KOPT-K1 (cell line): ENCODE measurements around the gene GRK3.
"Not testable (repeated sequence)": the region's sequence is repeated elsewhere in the genome, so short reads cannot be mapped to it uniquely, and the experiment has no call there.

Experiments
- H3K27ac ChIP-seq: fragments of 200-600 bp; sonication (generic); 2 replicates; pipeline ENCODE4 v1.5.1; 2016; ENCODE audit warnings: antibody characterized with exemption, mild to moderate bottlenecking, low read depth, low read length; ENCODE audit not compliant: poor library complexity, severe bottlenecking
- H3K36me3 ChIP-seq: fragments of 200-600 bp; sonication (generic); 2 replicates; pipeline ENCODE4 v1.5.1; 2017; ENCODE audit warnings: antibody characterized with exemption, mild to moderate bottlenecking, low read length, moderate library complexity; ENCODE audit not compliant: insufficient read depth
- H3K9me3 ChIP-seq: fragments of 200-600 bp; sonication (generic); 2 replicates; pipeline ENCODE4 v1.5.1; 2017; ENCODE audit warnings: antibody characterized with exemption, low read length, mild to moderate bottlenecking; ENCODE audit not compliant: insufficient read depth, poor library complexity, severe bottlenecking

GRK3 gene

DNA sequence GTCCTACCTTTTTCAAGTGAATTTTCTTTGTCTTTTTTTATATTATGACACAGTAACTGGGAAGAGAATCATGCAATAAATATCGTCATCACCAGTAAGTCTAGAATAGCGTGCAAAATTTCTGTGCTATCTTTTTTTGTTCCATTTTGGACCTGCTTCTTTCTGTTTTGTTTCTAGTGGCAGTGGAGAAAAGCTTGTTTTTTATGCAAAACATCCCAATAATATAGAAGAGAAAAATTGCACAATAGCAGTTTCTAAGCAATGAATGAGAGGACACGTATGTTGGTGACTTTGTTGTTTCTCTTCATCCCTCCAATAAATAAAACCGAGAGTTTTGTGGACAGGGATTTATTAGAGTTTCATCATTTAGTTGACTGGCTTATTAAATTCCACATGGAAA lies 10.3 kb downstream of the GRK3 start:
- H3K9me3 ChIP-seq = no peaks in the 10 kb centered on the region
- peaks cover 64% of the 10 kb centered on the region for H3K36me3 ChIP-seq
- H3K27ac ChIP-seq = peak overlapping the region; percentile 30

DNA sequence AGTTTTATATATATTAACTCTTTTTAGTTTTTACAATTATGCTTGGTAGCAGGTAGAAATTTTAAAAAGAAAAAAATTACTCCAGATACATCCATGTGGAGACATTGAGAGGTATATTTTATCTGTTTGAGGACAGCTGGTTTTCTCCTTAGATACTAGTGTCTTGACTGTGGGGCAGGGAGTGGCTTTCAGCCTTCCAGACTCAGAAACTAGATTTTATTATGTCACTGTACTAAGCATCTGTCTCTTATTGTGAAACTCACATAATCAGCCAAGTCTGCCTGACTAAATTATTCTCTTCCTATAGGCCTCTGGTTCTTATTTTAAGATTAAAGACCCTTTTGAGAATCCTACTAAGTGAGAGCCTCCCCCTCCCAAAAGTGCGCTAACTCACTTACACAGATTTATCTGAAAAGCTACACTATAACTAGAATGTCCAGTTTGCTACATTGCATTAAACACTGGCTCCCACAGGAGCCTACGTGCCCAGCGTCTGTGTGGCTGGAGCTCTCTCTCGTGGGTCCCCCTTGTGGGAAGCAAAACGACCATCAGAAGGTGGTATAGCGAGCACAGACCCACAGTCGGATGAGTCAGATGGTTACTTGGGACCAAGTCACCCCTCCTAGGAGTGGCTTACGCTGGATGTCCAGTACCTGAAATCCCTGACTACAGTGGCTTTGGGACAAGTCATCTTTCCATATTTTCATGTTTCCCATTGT lies 11.4 kb downstream of the GRK3 start:
- peaks cover 58% of the 10 kb centered on the region for H3K36me3 ChIP-seq
- H3K9me3 ChIP-seq, H3K27ac ChIP-seq: not testable (repeated sequence)

DNA sequence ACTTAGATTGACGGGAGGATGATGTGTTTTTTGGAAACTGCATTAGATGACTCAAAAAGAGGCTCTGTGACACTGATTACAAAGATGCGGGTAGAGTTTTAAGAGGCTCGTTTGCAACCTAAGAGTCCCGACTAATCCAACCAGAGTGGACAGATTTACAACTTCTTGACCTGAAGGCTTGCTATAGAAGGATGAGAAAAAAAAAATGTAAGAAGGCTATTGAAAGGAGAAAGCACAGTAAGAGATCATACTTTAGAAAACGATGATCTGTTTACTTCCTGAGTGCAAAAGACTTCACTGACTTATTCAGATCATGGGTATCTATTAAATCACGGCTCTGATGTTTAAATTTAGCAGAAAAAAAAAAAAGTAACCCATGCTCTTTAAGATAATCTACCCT lies 17.0 kb downstream of the GRK3 start:
- H3K36me3 ChIP-seq = peaks cover 37% of the 10 kb centered on the region
- H3K9me3 ChIP-seq, H3K27ac ChIP-seq: not testable (repeated sequence)

DNA sequence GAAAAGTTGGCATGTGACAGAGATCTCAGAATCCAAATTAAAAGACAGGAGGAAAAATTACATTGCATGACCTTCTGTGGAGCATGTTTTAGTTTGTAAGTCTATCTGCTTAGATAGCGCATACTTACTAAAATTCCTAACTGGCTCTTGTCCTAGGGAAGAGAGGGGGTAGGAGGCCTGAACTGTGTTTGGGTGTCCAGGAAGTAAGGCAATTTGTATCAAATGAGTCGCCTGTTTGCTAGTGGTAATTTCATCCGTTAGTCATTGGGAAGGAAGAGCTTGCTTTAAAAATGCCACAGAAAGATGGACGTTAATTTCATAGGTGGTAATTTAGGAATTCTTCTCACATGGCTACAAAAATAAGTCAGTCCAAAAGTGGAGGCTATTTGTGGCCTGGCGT lies 18.5 kb downstream of the GRK3 start:
- H3K36me3 ChIP-seq = peaks cover 39% of the 10 kb centered on the region
- peaks cover 4% of the 10 kb centered on the region for H3K9me3 ChIP-seq
- peak overlapping the region; percentile 6 for H3K27ac ChIP-seq

DNA sequence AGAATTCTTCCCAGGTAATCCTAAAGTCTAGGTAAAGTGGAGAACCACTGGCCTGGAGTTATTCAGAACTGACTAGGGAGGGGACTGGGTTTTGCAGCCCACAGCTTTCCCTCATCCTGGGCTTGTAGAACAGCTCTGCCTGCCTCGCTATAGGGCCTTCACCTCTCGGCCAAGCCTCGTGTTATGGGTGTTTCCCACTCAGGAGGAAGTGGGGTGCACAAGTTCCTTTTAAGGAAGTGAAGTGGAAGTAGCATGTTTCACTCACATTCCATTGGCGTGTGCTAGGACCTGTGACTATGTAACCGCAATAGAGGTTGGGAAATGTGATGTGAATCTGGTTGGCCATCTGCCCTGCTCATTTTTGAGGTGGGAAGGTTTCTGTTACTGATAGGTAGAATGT lies 20.5 kb downstream of the GRK3 start:
- peaks cover 40% of the 10 kb centered on the region for H3K36me3 ChIP-seq
- H3K27ac ChIP-seq = not testable (repeated sequence)
- H3K9me3 ChIP-seq = peaks cover 24% of the 10 kb centered on the region

DNA sequence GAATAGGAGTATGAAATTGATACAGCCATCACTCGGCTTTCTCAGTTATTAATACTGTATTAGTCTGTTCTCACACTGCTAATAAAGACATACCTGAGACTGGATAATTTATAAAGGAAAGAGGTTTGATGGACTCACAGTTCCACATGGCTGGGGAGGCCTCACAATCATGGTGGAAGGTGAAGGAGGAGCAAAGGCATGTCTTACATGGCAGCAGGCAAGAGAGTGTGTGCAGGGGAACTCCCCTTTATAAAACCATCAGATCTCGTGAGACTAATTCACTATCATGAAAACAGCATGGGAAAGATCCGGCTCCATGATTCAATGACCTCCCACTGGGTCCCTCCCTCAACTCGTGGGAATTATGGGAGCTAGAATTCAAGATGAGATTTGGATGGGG lies 25.2 kb downstream of the GRK3 start:
- Histone ChIP-seq H3K9me3 (peaks cover 67% of the 10 kb centered on the region), H3K36me3 (peaks cover 81% of the 10 kb centered on the region)
- not testable (repeated sequence) for H3K27ac ChIP-seq

DNA sequence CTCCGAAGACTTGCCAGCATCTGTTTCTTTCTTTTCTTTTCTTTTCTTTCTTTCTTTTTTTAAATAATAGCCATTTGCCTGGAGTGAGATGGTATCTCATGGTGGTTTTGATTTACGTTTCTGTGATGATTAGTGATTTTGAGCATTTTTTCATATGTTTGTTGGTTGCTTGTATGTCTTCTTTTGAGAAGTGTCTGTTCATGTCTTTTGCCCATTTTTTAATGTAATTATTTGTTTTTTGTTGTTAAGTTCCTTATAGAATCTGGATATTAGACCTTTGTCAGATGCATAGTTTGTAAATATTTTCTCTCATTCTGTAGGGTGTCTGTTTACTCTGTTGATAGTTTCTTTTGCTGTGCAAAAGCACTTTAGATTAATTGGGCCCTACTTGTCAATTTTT lies 28.8 kb downstream of the GRK3 start:
- H3K27ac ChIP-seq = not testable (repeated sequence)
- peaks cover 67% of the 10 kb centered on the region for H3K9me3 ChIP-seq
- H3K36me3 ChIP-seq = peaks cover 93% of the 10 kb centered on the region

DNA sequence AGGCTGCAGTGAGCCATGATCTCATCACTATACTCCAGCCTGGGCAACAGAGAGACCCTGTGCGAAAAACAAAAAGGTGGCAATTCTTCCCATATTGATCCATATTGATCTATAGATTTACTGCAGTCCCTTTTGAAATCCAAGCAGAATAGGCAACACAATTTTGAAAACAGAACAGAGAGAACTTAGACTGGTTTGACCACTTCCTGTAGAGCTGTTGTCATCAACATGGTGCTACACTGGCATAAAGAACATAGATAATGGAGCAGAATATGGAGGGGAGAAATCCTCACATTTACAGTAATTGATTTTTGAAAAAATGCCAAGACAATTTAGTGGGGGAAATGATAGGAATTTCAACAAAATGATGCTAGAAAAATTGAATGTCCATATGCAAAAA lies 34.1 kb downstream of the GRK3 start:
- Histone ChIP-seq H3K36me3 (peaks cover 62% of the 10 kb centered on the region), H3K9me3 (peaks cover 15% of the 10 kb centered on the region), H3K27ac (peak overlapping the region; percentile 31)

DNA sequence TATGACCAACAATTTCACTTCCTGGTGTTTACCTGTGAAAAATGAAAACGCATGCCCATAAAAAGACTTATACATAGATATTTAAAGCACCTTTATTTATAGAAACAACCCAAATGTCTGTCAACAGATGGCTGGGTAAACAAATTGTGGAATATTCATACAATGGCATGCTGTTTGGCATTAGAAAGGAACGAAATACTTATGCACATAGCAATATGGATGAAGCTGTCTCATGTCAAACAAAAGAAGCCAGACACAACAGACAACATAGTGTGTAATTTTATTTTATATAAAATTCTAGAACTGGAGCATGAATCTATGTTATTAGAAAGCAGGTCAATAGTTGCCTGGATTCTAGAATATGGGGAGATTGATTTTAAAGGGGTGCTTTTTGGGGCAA lies 38.0 kb downstream of the GRK3 start:
- H3K36me3 ChIP-seq = peaks cover 35% of the 10 kb centered on the region
- H3K27ac ChIP-seq = peak overlapping the region; percentile 12
- H3K9me3 ChIP-seq = no peaks in the 10 kb centered on the region

DNA sequence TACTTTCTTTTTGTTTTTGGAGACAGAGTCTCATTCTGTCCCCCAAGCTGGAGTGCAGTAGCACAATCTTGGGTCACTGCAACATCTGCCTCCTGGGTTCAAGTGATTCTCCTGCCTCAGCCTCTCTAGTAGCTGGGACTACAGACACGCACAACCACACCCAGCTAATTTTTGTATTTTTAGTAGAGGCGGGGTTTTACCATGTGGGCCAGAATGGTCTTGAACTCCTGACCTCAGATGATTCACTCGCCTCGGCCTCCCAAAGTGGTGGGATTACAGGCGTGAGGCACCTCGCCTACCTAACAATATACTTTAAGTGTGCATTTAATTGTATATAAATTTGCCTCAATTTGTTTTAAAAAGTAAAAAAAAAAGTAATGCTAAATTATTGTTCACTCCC lies 38.4 kb downstream of the GRK3 start:
- Histone ChIP-seq H3K9me3 (no peaks in the 10 kb centered on the region), H3K27ac (peak overlapping the region; percentile 12), H3K36me3 (peaks cover 31% of the 10 kb centered on the region)

DNA sequence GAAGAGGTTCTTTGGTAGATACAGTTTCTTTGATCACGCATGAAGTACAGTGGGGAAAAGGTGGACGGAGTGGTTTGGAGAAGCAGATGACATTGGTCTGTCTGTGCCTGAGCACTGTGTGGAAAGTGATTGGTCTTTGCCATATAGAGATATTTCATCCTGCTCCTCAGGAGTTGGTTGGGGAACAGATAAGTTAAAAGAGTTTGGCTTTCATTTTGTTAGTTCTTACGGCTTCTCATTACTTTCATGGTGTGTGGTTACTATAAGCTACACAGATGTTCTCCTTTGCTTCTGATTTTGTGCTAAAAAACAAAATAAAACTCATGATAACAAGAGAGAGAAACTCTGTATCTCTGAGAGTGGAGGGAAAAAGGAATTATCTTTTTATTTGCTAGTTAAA lies 40.7 kb downstream of the GRK3 start:
- not testable (repeated sequence) for H3K9me3 ChIP-seq
- Histone ChIP-seq H3K27ac (peak overlapping the region; percentile 65), H3K36me3 (peaks cover 43% of the 10 kb centered on the region)

DNA sequence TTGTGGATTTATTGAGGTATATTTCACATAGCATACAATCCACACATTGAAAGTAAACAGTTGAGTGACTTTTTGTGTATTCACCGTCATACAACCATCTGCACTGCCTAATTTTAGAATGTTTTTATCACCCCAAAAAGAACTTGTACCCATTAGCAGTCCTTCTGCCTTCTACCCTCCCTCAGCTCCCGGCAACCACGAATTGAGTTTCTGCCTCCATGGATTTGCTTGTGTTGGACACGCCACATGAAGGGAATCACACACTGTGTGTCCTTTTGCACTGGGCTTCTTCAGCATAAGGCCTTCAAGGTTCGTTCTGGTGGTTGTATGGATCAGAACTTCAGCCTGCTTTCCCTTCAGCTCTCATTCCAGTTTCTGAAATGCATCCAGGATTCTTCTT lies 41.1 kb downstream of the GRK3 start:
- Histone ChIP-seq H3K27ac (peak overlapping the region; percentile 65), H3K36me3 (peaks cover 43% of the 10 kb centered on the region)
- H3K9me3 ChIP-seq = not testable (repeated sequence)

DNA sequence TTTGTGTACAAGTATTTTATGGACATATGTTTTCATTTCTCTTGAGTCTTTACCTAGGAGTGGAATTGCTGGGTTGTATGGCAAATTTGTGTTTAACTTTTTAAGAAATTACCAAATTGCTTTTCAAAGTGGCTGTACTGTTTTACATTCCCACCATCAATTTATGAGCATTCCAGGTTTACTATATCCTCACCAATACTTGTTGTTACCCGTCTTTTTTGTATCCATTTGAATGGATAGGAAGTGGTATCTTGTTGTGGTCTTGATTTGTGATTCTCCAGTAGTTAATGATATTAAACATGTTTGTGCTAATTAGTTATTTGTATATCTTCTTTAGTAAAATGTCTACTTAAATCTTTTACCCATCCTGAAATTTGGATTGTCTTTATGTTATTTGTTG lies 46.8 kb downstream of the GRK3 start:
- Histone ChIP-seq H3K36me3 (peaks cover 60% of the 10 kb centered on the region), H3K9me3 (peaks cover 24% of the 10 kb centered on the region)
- not testable (repeated sequence) for H3K27ac ChIP-seq

DNA sequence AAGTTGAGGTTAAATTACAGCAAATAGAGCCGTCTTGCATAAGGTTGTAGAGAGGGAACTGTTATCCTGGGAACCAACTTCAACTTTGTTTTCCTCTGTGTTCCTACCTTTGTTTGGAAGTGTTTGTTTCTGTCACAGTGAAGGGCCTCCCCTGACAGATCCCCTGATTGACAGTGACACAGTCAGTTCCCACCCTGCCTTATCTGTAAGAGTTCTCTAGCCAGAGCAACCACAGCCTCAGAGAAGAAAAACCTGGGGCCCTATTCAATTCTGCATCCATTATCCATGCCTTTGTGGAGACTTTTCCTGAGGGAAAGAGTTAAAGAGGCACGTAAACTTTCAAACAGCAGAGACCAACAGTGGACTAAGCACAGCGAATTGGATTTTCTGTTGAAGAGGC lies 48.7 kb downstream of the GRK3 start:
- Histone ChIP-seq H3K9me3 (peaks cover 24% of the 10 kb centered on the region), H3K36me3 (peaks cover 63% of the 10 kb centered on the region)

DNA sequence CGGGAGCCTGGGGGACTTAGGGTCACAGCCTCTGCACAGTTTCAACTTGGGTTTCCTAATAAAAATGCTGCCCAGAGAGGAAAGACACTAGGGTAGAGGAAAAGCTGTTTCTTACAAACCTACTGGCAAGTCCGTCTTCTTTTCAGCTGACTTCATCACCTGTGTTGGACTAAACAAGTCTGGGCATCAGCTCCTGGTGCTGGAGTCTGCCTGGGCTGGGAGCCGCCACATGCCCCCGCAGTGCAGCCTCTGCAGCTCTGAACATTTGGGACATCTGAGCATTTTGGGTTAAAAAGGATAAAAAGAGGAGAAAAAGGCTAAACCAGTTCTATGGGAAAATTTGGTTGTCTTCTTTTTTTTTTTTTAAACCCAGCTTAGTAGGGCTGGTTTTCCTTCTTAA lies 49.1 kb downstream of the GRK3 start:
- not testable (repeated sequence) for H3K27ac ChIP-seq
- H3K9me3 ChIP-seq = peaks cover 24% of the 10 kb centered on the region
- H3K36me3 ChIP-seq = peaks cover 63% of the 10 kb centered on the region

More for the DNA sequence above, 48.7 kb downstream of the GRK3 start:
- not testable (repeated sequence) for H3K27ac ChIP-seq

DNA sequence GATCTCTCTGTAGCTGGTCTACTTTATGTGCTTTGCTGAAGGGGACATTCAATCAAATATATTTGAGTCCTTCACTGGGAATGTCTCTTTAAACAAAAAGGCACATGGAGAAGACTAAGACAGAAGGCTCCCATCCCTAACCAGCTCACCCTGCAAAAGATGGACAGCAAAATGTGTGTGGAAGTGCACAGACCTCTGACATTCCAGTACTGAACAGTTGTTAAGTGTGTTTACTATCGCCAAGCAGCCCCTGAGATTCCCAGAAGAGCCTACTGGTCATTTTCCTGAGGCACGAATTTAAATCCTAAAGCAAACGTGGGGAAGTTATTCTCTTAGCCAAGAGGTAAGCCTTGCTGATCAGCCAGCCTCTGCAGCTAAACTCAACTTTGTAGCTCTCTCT lies 50.3 kb downstream of the GRK3 start:
- peaks cover 64% of the 10 kb centered on the region for H3K36me3 ChIP-seq
- H3K9me3 ChIP-seq = peaks cover 22% of the 10 kb centered on the region
- H3K27ac ChIP-seq = peak overlapping the region; percentile 38
